GM18951 (cell line): ENCODE measurements around the gene PRICKLE4.
"Not testable (repeated sequence)": the region's sequence is repeated elsewhere in the genome, so short reads cannot be mapped to it uniquely, and the experiment has no call there.

Experiments
- POLR2A ChIP-seq: IDR thresholded peaks from 4 replicates; pipeline ENCODE4 v1.6.1; 2011; ENCODE audit warnings: mild to moderate bottlenecking; ENCODE audit not compliant: insufficient read length, insufficient read depth; ENCODE audit errors: extremely low read depth
- in situ Hi-C: fragments of 300-500 bp; cut with MboI; formaldehyde crosslinking; loops from one replicate; pipeline ENCODE4 v1.12.0; 2022; ENCODE audit warnings: low sequenced_read_pairs, mixed read lengths, inconsistent platforms; ENCODE audit not compliant: unreplicated experiment

Gene PRICKLE4

DNA sequence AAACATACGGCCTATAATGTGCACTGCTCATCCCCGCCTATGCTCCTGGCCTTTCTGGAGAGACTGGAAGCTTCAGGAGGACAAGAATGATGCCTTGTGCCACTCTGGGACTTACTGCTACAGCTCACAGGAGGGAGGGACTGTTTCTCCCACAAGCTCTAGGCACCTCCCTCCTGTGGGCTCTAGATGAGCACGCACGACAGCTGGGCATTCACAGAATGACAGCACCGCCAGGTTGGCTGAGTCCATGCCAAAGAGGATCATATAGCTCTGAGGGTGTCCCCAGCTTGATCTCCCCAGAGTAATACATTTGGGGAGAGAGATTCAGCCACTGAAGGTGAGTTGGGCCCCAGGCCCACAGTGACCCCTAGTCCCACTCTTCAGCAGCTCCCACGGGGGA, 23.3 kb upstream of the PRICKLE4 start:
- in situ Hi-C loops, result no loop called here
- TF ChIP-seq POLR2A, result no peak

- no peak for TF ChIP-seq POLR2A
- in situ Hi-C loops, result no loop called here
Observed at GRCh38 chr6:41757931-41758640, 22.5 kb upstream of the PRICKLE4 start.

- in situ Hi-C loops, result no loop called here
- no peak for TF ChIP-seq POLR2A
Observed at GRCh38 chr6:41758641-41759035, 21.9 kb upstream of the PRICKLE4 start.

DNA sequence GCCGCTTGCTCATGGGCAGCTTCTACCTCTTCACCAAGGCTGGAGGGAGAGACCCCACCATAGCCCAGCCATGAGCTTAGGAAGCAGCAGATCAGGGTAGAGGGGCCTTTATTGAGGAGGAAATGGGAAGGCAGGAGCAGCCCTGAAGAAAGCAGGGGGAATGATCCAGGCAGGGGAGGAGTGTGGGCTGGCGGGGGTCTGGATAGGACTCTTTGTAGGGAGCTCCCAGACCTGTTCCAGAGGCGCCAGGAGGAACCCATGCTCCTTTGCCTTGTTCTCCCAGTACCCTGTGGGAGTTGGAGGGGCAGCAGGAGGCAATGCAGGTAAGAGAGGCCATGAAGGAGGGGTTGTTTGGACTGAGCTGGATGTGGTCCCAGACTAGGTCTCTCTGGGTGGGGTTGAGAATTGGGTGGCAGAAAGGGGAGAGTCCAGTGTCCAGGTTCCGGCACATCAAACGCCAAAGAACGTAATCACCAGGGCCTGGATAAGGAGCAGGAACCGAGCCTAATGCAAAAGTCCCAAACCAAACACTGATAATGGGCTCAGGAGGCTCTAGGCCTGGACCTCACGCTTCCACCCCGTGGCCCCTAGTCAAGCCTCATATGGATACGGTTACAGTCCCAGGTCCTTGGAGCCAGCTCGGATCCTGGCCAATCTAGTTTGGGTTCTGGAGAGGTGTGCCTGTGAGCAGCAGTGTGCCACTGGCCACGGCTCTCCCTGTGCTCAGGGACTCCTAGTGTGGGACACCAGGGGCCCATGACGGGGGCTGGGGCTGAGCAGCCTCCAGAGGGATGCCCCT, 21.3 kb upstream of the PRICKLE4 start:
- TF ChIP-seq POLR2A, result no peak
- in situ Hi-C loops, result no loop called here

- in situ Hi-C loops, result no loop called here
- TF ChIP-seq POLR2A, result no peak
Observed at GRCh38 chr6:41759905-41760579, 20.5 kb upstream of the PRICKLE4 start.

DNA sequence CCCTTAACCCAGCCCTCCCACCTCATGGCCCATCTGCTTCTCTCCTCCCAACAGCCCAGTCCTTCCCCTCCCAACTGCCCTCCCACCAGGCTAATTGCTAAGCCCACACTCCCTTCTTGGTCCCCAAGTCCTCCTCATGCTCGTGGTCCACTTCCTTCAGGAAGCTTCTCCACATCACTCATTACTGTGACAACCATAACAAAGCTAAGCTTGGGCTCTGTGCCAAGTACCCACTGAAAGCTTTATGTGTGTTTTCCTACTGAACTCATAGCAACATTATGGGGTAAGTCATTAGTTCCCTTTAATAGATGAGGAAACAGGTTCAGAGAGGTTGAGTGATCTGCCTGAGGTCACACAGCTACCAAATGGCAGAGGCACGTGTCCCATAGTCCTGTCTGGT, 17.1 kb upstream of the PRICKLE4 start:
- no peak for TF ChIP-seq POLR2A
- in situ Hi-C loops, result no loop called here

DNA sequence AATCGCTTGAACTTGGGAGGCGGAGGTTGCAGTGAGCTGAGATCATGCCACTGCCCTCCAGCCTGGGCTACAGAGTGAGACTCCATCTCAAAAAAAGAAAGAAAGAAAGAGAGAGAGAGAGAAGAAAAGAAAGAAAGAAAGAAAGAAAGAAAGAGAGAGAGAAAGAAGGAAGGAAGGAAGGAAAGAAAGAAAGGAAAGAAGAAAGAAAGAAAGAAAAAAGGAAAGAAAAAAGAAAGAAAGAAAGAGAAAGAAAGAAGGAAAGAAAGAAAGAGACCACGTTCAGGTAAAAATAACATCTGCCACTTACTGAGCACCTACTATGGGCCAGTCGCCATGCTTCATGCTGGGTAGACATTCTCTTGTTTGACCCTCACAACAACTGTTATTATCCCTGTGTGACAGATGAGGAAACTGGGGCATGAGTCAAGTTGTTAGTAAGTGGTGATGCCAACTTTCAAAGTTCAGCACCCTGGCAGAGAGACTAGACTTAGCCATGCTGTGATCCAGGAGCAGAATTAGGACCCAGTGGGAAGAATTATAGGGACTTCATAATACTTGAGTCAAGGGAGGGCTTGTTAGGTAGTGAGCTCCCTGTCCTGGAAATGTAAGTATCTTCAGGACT, 14.4 kb upstream of the PRICKLE4 start:
- in situ Hi-C loops, result not testable (repeated sequence)

DNA sequence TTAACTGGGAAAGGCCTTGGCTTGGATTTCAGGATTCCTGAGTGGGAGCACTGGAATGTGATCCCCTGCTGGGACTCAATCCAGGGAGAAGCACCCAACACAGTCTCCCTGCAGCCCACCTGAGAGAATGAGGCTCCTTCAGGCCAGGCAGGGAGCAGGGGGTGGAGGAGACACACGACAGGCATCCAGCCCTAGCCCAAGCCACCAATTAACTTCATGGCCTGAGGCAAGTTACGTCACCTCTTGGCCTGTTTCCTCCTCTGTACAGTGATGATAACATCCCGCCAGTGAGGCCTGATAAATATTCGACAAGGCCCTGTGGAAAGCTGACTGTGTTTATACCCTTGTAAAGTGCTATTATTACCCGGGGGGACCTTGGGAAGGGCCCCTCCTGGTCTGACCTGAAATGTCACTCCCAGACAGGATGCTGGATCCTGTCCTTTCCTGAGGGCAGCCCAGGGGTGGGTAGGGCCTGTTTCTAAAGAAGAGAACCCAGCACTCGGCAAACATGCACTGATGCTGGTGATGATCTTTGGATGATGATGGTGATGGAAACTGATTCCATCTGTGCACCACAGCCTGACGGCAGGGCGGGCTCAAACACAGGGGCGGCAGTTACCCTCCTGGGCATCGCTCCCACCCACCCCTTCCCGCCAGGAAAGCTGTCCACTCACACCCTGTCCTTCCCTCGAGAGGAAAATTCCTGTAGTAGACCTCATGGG, 13.3 kb upstream of the PRICKLE4 start:
- in situ Hi-C loops, result no loop called here
- no peak for TF ChIP-seq POLR2A

- in situ Hi-C loops, result no loop called here
Observed at GRCh38 chr6:41768545-41769308, 11.9 kb upstream of the PRICKLE4 start.

GRCh38 chr6:41769376-41769775, 11.2 kb upstream of the PRICKLE4 start:
- no peak for TF ChIP-seq POLR2A
- in situ Hi-C loops, result no loop called here

More at GRCh38 chr6:41768545-41769308, 11.9 kb upstream of the PRICKLE4 start:
- TF ChIP-seq POLR2A, result no peak

- in situ Hi-C loops, result no loop called here
- no peak for TF ChIP-seq POLR2A
Observed at GRCh38 chr6:41770381-41771057, 10.1 kb upstream of the PRICKLE4 start.
